Activated T-cell treated with anti-CD3 and anti-CD28 coated beads, Interleukin-2, amount 50 U/mL, for 24 hours (primary cell): Measurements from ENCODE around the gene CDH22.

Experiments used
- DNase-seq: peaks from one replicate; pipeline ENCODE4 v3.0.0-alpha.2; 2020
- H3K27ac Mint-ChIP-seq: 2 replicates; pipeline ENCODE4 v1.8.0; 2020; ENCODE audit warnings: mild to moderate bottlenecking, mixed read lengths
- H3K27me3 Mint-ChIP-seq: 2 replicates; pipeline ENCODE4 v1.8.0; 2020; ENCODE audit warnings: mixed read lengths
- H3K36me3 Mint-ChIP-seq: 2 replicates; pipeline ENCODE4 v1.8.0; 2020; ENCODE audit warnings: low read depth, mixed read lengths
- H3K4me1 Mint-ChIP-seq: 2 replicates; pipeline ENCODE4 v1.8.0; 2020; ENCODE audit warnings: low read depth, mixed read lengths
- H3K4me3 Mint-ChIP-seq: 2 replicates; pipeline ENCODE4 v1.8.0; 2020; ENCODE audit warnings: mild to moderate bottlenecking, moderate library complexity, mixed read lengths
- H3K9me3 Mint-ChIP-seq: 2 replicates; pipeline ENCODE4 v1.8.0; 2020; ENCODE audit warnings: mixed read lengths

The CDH22 gene, protein sequence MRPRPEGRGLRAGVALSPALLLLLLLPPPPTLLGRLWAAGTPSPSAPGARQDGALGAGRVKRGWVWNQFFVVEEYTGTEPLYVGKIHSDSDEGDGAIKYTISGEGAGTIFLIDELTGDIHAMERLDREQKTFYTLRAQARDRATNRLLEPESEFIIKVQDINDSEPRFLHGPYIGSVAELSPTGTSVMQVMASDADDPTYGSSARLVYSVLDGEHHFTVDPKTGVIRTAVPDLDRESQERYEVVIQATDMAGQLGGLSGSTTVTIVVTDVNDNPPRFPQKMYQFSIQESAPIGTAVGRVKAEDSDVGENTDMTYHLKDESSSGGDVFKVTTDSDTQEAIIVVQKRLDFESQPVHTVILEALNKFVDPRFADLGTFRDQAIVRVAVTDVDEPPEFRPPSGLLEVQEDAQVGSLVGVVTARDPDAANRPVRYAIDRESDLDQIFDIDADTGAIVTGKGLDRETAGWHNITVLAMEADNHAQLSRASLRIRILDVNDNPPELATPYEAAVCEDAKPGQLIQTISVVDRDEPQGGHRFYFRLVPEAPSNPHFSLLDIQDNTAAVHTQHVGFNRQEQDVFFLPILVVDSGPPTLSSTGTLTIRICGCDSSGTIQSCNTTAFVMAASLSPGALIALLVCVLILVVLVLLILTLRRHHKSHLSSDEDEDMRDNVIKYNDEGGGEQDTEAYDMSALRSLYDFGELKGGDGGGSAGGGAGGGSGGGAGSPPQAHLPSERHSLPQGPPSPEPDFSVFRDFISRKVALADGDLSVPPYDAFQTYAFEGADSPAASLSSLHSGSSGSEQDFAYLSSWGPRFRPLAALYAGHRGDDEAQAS

DNA sequence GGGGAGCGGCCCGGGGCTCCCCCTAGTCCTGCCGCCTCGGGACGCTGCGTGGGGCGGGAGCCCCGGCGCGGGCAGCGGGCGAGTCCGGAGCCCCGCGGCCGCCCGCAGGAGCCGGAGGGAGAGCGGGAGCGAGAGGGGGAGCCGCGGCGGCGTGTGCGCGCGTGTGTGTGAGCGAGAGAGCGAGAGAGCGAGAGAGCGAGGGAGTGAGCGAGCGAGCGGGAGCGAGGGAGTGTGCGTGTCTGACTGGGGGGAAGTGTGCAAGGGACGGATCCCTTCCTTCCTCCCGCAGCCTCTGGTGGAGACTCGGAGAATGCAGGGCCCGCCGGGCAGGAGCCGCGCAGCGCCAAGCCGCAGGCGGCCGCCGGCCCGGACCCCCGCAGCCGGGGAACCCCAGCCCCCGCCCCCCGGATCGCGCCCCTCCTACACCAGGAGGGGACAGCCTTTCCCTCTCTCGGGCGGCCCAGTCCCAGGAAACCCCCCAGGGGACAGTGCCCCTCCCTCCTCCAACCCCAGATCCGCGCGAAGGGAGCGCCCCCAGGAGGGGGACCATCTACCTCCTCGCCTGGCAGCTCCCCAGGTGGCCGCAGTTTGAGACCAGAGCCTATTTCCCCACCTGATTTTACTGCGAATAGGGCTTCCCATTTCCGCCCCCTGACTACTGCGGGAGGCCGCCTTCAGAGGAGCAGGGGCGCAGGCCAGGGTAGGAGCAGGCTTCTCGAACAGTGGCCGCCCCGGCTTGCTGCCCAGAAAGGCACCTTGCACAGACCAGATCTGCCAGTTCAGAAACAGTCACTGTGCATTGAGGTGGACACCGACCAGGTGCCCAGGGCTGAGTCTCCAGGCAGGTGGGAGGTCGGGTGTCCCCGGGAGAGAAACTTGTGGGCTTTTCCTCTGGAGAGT, at the start of gene CDH22:
Gene CDH22, minus strand, starts transcription at position 241 of the 900 bp plus-strand sequence. CDS start 57,204 bp downstream, outside the sequence.
- H3K36me3 Mint-ChIP-seq: no peaks in the 10 kb centered on the region
- H3K27me3 Mint-ChIP-seq: peaks cover 78% of the 10 kb centered on the region
- H3K4me1 Mint-ChIP-seq: peaks cover 7% of the 10 kb centered on the region
- no peak within 1 kb of the TSS for H3K27ac Mint-ChIP-seq
- peak; percentile 62 for DNase-seq
- H3K9me3 Mint-ChIP-seq: no peaks in the 10 kb centered on the region
- H3K4me3 Mint-ChIP-seq: peak within 1 kb of the TSS; percentile 68

- Mint-ChIP-seq H3K27me3 (no peaks in the 10 kb centered on the region), H3K9me3 (no peaks in the 10 kb centered on the region), H3K4me3 (no peak overlapping the region), H3K4me1 (peaks cover 57% of the 10 kb centered on the region), H3K36me3 (peaks cover 86% of the 10 kb centered on the region), H3K27ac (peak overlapping the region; percentile 88)
- DNase-seq: no peak
Measured at GRCh38 chr20:46357030-46357514, 48.8 kb upstream of the CDH22 start.

- H3K27ac Mint-ChIP-seq: peak overlapping the region; percentile 64
- no peaks in the 10 kb centered on the region for H3K27me3 Mint-ChIP-seq
- H3K4me3 Mint-ChIP-seq: no peak overlapping the region
- no peaks in the 10 kb centered on the region for H3K9me3 Mint-ChIP-seq
- H3K4me1 Mint-ChIP-seq: peaks cover 50% of the 10 kb centered on the region
- H3K36me3 Mint-ChIP-seq: peaks cover 86% of the 10 kb centered on the region
- DNase-seq: no peak
Measured at GRCh38 chr20:46356195-46357029, 48.1 kb upstream of the CDH22 start.

- Mint-ChIP-seq H3K9me3 (no peaks in the 10 kb centered on the region), H3K36me3 (peaks cover 86% of the 10 kb centered on the region), H3K27ac (peak overlapping the region; percentile 64), H3K4me3 (no peak overlapping the region), H3K27me3 (no peaks in the 10 kb centered on the region), H3K4me1 (peaks cover 49% of the 10 kb centered on the region)
- no peak for DNase-seq
Measured at GRCh38 chr20:46355778-46356177, 47.5 kb upstream of the CDH22 start.

- Mint-ChIP-seq H3K27ac (peak overlapping the region; percentile 44), H3K4me3 (no peak overlapping the region), H3K36me3 (peaks cover 90% of the 10 kb centered on the region), H3K4me1 (peaks cover 54% of the 10 kb centered on the region), H3K9me3 (no peaks in the 10 kb centered on the region), H3K27me3 (no peaks in the 10 kb centered on the region)
- DNase-seq: no peak
Measured at GRCh38 chr20:46354920-46355654, 46.8 kb upstream of the CDH22 start.

- H3K36me3 Mint-ChIP-seq: peaks cover 89% of the 10 kb centered on the region
- H3K9me3 Mint-ChIP-seq: no peaks in the 10 kb centered on the region
- no peak overlapping the region for H3K4me3 Mint-ChIP-seq
- peak overlapping the region; percentile 84 for H3K27ac Mint-ChIP-seq
- peaks cover 48% of the 10 kb centered on the region for H3K4me1 Mint-ChIP-seq
- DNase-seq: no peak
- H3K27me3 Mint-ChIP-seq: no peaks in the 10 kb centered on the region
Measured at GRCh38 chr20:46354207-46354555, 45.9 kb upstream of the CDH22 start.

- Mint-ChIP-seq H3K36me3 (peaks cover 89% of the 10 kb centered on the region), H3K4me3 (no peak overlapping the region), H3K27ac (peak overlapping the region; percentile 56), H3K27me3 (no peaks in the 10 kb centered on the region), H3K9me3 (no peaks in the 10 kb centered on the region), H3K4me1 (peaks cover 45% of the 10 kb centered on the region)
- DNase-seq: no peak
Measured at GRCh38 chr20:46353500-46354206, 45.4 kb upstream of the CDH22 start.

DNA sequence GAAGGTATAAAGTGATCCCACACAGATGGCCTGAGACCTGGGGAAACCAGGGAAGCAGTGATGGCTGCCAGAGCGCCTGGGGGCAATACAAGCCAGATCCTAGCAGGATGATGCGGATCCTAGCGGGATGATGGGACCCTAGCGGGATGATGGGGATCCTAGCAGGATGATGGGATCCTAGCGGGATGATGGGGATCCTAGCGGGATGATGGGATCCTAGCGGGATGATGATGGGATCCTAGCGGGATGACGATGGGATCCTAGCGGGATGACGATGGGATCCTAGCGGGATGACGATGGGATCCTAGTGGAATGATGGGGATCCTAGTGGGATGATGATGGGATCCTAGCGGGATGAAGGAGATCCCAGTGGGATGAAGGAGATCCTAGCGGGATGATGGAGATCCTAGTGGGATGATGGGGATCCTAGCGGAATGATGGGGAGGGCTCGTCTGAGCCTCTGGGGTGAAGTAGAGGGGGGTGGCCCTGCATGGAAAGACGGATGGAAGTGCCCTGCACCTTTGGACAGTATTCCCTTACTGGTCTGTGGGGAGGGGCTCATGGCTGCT, 44.2 kb upstream of the CDH22 start:
- Mint-ChIP-seq H3K4me3 (no peak overlapping the region), H3K4me1 (peaks cover 33% of the 10 kb centered on the region), H3K27me3 (no peaks in the 10 kb centered on the region), H3K9me3 (no peaks in the 10 kb centered on the region), H3K36me3 (peaks cover 84% of the 10 kb centered on the region), H3K27ac (no peak overlapping the region)
- DNase-seq: no peak

DNA sequence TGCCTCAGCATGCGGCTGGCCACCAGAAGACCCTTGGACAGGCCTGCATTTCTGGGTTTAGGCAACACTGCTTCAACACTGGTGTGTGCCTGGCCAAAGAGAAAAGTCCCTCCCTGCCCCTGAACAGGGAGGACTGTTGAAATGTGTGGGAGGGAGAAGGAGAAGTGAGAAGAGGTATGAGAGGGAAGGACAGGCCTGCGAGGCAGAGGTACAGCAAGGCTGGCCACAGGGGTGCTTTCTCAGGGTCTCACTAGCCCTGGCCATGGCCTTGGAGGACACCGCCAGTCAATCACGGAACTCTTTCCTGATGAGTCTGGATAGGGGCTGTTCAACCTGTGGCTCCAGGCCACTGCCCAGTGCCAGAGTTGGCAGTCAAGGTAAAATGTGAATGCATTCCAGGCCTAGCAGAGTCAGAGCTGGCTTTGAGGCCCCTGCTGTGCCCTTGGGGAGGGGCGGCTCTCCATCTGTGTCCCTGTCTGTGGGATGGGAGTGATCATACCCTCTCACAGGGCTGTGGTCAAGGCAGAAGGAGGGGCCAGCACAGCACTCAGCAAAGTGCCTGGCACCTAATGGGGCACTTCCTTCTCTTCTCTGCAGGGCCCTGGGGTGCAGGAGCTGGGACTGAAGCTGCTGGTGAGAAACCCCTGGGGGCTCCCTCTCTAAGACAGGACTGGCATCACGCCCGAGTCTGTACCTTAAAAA, 43.2 kb upstream of the CDH22 start:
- peaks cover 31% of the 10 kb centered on the region for H3K4me1 Mint-ChIP-seq
- H3K27me3 Mint-ChIP-seq: no peaks in the 10 kb centered on the region
- DNase-seq: no peak
- peaks cover 86% of the 10 kb centered on the region for H3K36me3 Mint-ChIP-seq
- no peak overlapping the region for H3K4me3 Mint-ChIP-seq
- peak overlapping the region; percentile 84 for H3K27ac Mint-ChIP-seq
- H3K9me3 Mint-ChIP-seq: no peaks in the 10 kb centered on the region

DNA sequence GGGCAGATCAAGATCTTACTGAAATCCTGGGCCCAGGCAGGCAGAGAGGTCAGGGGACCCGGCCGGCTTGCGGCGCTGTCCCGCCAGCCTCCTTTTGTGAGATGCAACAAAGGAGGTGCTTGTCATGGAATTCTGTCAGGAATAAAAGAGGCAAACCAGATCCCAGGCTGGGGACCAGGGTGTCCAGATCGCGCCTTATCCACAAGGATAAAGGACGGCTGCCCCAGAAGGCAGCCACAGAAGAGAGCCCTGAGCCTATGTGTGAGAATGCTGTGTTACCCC, 42.6 kb upstream of the CDH22 start:
- Mint-ChIP-seq H3K9me3 (no peaks in the 10 kb centered on the region), H3K27me3 (no peaks in the 10 kb centered on the region), H3K4me1 (peaks cover 30% of the 10 kb centered on the region), H3K4me3 (no peak overlapping the region), H3K36me3 (peaks cover 85% of the 10 kb centered on the region), H3K27ac (peak overlapping the region; percentile 84)
- no peak for DNase-seq

- no peak for DNase-seq
- no peaks in the 10 kb centered on the region for H3K27me3 Mint-ChIP-seq
Measured at GRCh38 chr20:46350201-46350985, 42.1 kb upstream of the CDH22 start.

More at GRCh38 chr20:46350201-46350985, 42.1 kb upstream of the CDH22 start:
- no peak overlapping the region for H3K4me3 Mint-ChIP-seq
- H3K9me3 Mint-ChIP-seq: no peaks in the 10 kb centered on the region
- H3K4me1 Mint-ChIP-seq: peaks cover 26% of the 10 kb centered on the region
- peaks cover 81% of the 10 kb centered on the region for H3K36me3 Mint-ChIP-seq
- peak overlapping the region; percentile 84 for H3K27ac Mint-ChIP-seq
